Osteoblast (primary cell): ENCODE data around the gene PPP4R1. TPM values are rescaled to one million over a fixed set of nuclear protein-coding genes. Genes with fewer than 3 reads are reported as not detected.

Experiments used
- DNase-seq: peaks from one replicate; pipeline ENCODE4 v3.0.0; 2011; ENCODE audit warnings: low spot score, mixed read lengths; ENCODE audit not compliant: insufficient read length; ENCODE audit errors: missing footprints
- H2AFZ ChIP-seq: 2 replicates; pipeline ENCODE4 v1.6.0; 2011; ENCODE audit warnings: mild to moderate bottlenecking, low read length
- H3K27ac ChIP-seq: 2 replicates; pipeline ENCODE4 v1.5.1; 2011; ENCODE audit warnings: mild to moderate bottlenecking, low read depth, low read length, moderate library complexity
- H3K27me3 ChIP-seq: 2 replicates; pipeline ENCODE4 v1.6.0; 2012; ENCODE audit warnings: mild to moderate bottlenecking, control low read depth, inconsistent platforms, low read length, moderate library complexity; ENCODE audit not compliant: insufficient read depth
- H3K36me3 ChIP-seq: 2 replicates; pipeline ENCODE4 v1.5.1; 2011; ENCODE audit warnings: mild to moderate bottlenecking, low read length, control low read depth, moderate library complexity; ENCODE audit not compliant: insufficient read depth
- H3K4me1 ChIP-seq: 2 replicates; pipeline ENCODE4 v1.5.1; 2011; ENCODE audit warnings: mild to moderate bottlenecking, low read length, control low read depth, moderate library complexity; ENCODE audit not compliant: insufficient read depth
- H3K4me2 ChIP-seq: 2 replicates; pipeline ENCODE4 v1.6.0; 2011; ENCODE audit warnings: mild to moderate bottlenecking, low read length; ENCODE audit not compliant: insufficient read depth
- H3K4me3 ChIP-seq: fragments of 200-600 bp; sonication (generic); 3 replicates; pipeline ENCODE4 v1.5.1; 2012; ENCODE audit warnings: mild to moderate bottlenecking, low read length, inconsistent platforms; ENCODE audit not compliant: insufficient read depth
- H3K79me2 ChIP-seq: 2 replicates; pipeline ENCODE4 v1.6.0; 2012; ENCODE audit warnings: mild to moderate bottlenecking, low read length, control low read depth, inconsistent platforms; ENCODE audit not compliant: insufficient read depth
- H3K9me3 ChIP-seq: 2 replicates; pipeline ENCODE4 v1.5.1; 2011; ENCODE audit warnings: low read depth, low read length, control low read depth
- H4K20me1 ChIP-seq: 2 replicates; pipeline ENCODE4 v1.6.0; 2012; ENCODE audit warnings: mild to moderate bottlenecking, low read length, control low read depth; ENCODE audit not compliant: insufficient read depth
- CTCF ChIP-seq: IDR thresholded peaks from 2 replicates; pipeline ENCODE4 v1.5.1; 2011; ENCODE audit warnings: mild to moderate bottlenecking, low read depth, low read length, moderate library complexity; ENCODE audit errors: extremely low read depth
- total RNA-seq: library from RNA; depleted of rRNA; stranded (reverse); fragments of >200 nt; gene quantifications from 2 replicates; pipeline ENCODE4 v1.2.3, GENCODE V29; 2012

Gene PPP4R1
- total RNA-seq, 1 donor: 143 TPM

- Histone ChIP-seq H3K79me2 (peaks cover 33% of the 10 kb centered on the region), H3K9me3 (no peaks in the 10 kb centered on the region), H3K27ac (no peak overlapping the region), H4K20me1 (peaks cover 9% of the 10 kb centered on the region), H3K36me3 (peaks cover 50% of the 10 kb centered on the region), H2AFZ (no peak overlapping the region), H3K4me3 (no peak overlapping the region), H3K27me3 (no peaks in the 10 kb centered on the region), H3K4me1 (no peaks in the 10 kb centered on the region), H3K4me2 (no peak overlapping the region)
- no peak for TF ChIP-seq CTCF
- DNase-seq: no peak
Observed at GRCh38 chr18:9568186-9568585, 46.2 kb downstream of the PPP4R1 start.

GRCh38 chr18:9565407-9565806, 49.0 kb downstream of the PPP4R1 start:
- Histone ChIP-seq H2AFZ (no peak overlapping the region), H3K36me3 (peaks cover 58% of the 10 kb centered on the region), H4K20me1 (peaks cover 8% of the 10 kb centered on the region), H3K9me3 (no peaks in the 10 kb centered on the region), H3K79me2 (peaks cover 27% of the 10 kb centered on the region), H3K27me3 (no peaks in the 10 kb centered on the region), H3K27ac (no peak overlapping the region), H3K4me2 (no peak overlapping the region), H3K4me3 (no peak overlapping the region), H3K4me1 (no peaks in the 10 kb centered on the region)
- DNase-seq: no peak
- TF ChIP-seq CTCF: no peak

GRCh38 chr18:9563331-9563730, 51.0 kb downstream of the PPP4R1 start:
- H3K27ac ChIP-seq: no peak overlapping the region
- H3K4me2 ChIP-seq: no peak overlapping the region
- peaks cover 6% of the 10 kb centered on the region for H4K20me1 ChIP-seq
- no peaks in the 10 kb centered on the region for H3K4me1 ChIP-seq
- H3K36me3 ChIP-seq: peaks cover 55% of the 10 kb centered on the region
- H3K9me3 ChIP-seq: no peaks in the 10 kb centered on the region
- H2AFZ ChIP-seq: no peak overlapping the region
- H3K27me3 ChIP-seq: no peaks in the 10 kb centered on the region
- no peak for TF ChIP-seq CTCF
- no peak overlapping the region for H3K4me3 ChIP-seq
- DNase-seq: no peak
- peaks cover 30% of the 10 kb centered on the region for H3K79me2 ChIP-seq

- no peak overlapping the region for H3K4me3 ChIP-seq
- TF ChIP-seq CTCF: no peak
- H3K27me3 ChIP-seq: no peaks in the 10 kb centered on the region
- H3K27ac ChIP-seq: no peak overlapping the region
- peaks cover 6% of the 10 kb centered on the region for H4K20me1 ChIP-seq
- H3K79me2 ChIP-seq: peaks cover 26% of the 10 kb centered on the region
- H3K36me3 ChIP-seq: peaks cover 58% of the 10 kb centered on the region
- no peaks in the 10 kb centered on the region for H3K4me1 ChIP-seq
- H2AFZ ChIP-seq: no peak overlapping the region
- no peak overlapping the region for H3K4me2 ChIP-seq
- DNase-seq: no peak
- no peaks in the 10 kb centered on the region for H3K9me3 ChIP-seq
Observed at GRCh38 chr18:9562584-9562983, 51.8 kb downstream of the PPP4R1 start.
